GM18508 (cell line): ENCODE data around the gene CEP57L1.
"Not testable (repeated sequence)": the region's sequence is repeated elsewhere in the genome, so short reads cannot be mapped to it uniquely, and the experiment has no call there.

Source experiments
- ATAC-seq: cut with Tn5 transposase; IDR thresholded peaks from one replicate; pipeline ENCODE4 v1.9.1; 2021; ENCODE audit warnings: moderate number of reproducible peaks; ENCODE audit not compliant: insufficient read depth, unreplicated experiment

Gene CEP57L1

DNA sequence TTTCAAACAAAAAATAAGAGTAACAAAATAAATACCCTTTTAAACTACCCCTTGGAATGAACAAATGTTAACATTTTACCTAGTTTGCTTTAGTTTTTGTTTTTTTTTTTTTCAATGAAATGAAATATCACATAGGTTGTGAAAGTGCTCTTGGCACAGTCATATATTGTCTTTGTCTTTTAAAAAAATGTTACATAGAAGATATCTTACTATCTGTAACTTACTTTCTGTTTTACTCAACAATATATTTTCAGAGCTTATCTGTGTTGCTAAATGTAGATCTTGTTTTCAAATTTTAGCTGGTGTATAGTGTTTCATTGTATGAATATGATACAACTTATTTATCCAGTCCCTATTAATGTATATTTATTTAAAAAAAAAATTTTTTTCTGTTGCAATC is 8.6 kb downstream of the CEP57L1 start:
- ATAC-seq, result no peak

GRCh38 chr6:109104512-109104911 is 9.2 kb downstream of the CEP57L1 start:
- ATAC-seq, result no peak

- ATAC-seq, result no peak
These were observed 10.4 kb downstream of the CEP57L1 start for GRCh38 chr6:109105681-109106080.

DNA sequence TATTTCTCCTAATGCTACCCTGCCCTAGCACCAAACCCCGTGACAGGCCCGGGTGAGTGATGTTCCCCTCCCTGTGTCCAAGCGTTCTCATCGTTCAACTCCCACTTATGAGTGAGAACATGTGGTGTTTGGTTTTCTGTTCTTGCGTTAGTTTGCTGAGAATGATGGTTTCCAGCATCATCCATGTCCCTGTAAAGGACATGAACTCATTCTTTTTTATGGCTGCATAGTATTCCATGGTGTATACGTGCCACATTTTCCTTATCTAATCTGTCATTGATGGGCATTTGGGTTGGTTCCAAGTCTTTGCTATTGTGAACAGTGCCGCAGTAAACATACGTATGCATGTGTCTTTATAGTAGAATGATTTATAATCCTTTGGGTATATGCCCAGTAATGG is 14.4 kb downstream of the CEP57L1 start:
- ATAC-seq, result not testable (repeated sequence)

GRCh38 chr6:109112663-109113062 is 17.4 kb downstream of the CEP57L1 start:
- not testable (repeated sequence) for ATAC-seq

- ATAC-seq, result peak; percentile 76
These were observed 22.2 kb downstream of the CEP57L1 start for GRCh38 chr6:109117346-109118035.

DNA sequence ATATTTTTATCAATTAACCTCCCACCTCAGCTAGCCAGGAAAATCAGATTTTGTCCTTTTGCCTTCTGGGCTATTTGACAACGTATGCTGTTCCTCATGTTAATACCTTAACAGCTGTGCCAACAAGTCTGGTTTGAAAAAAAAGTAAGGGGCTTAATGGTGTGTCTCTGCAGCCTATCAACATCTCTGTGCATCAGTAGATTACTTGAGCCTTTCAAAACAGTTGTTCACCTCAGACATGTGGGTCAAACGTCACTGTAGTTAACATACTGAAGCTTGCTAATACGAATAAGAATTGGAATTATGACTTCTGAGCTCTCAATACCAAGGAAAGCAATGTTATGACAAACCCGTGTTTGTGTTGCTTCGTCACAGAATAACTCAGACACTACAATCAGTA is 23.0 kb downstream of the CEP57L1 start:
- ATAC-seq, result no peak

DNA sequence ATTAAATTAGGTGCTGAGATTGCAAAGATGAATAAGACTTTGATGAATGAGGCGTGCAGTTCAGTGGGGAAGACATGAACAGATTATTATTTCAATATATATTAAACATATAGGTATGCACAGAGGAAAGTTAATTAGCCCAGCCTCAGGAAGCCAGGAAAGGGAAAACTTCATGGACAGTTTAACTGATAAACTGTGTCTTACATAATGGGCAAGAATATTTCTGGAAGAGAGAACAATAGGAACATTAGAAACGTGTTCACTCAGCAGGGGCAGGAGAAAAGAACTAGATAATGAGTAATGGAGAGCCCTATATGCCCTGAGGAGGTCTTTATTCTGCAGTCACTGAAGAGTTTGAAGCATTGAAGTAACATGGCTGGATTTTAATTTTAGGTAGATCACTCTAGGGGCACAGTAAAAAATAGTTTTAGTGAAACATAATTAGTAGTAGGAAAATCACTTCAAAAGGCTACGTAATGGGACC is 23.6 kb downstream of the CEP57L1 start:
- no peak for ATAC-seq

DNA sequence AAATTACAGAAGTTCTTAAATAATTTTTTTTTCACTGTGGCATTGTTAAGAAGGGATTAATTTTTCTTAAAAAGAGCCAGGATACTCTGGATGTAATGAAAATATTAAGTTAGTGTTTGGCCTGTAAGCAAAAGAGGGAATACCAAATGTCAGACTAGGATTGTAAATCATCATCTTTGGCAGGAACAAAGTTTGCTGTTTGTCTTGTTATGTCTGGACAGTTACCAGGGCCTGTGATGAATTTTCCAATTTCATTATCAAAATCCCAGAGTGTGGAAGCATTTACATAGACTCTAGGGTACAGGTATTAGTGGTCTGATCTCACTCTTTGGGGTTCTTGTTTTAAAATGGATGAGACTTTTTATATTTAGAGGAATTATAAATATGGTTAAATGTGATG is 26.1 kb downstream of the CEP57L1 start:
- no peak for ATAC-seq

GRCh38 chr6:109124219-109124618 is 28.9 kb downstream of the CEP57L1 start:
- no peak for ATAC-seq

DNA sequence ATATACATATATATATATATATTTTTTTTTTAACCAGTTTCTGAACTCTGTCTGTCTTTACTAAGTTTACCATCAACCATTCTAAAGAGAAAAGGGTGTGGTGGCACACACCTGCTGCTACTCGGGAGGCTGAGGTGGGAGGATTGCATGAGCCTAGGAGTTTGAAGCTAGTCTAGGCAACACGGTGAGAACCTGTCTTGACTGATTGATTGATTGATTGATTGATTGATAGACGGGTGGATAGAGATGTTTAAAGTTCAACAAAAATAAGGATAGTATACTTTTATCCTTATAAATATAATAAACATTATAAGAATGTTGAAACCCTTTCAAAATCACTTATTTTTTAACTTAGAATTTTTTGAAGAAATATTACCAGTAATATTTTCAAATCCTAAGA is 30.2 kb downstream of the CEP57L1 start:
- no peak for ATAC-seq

GRCh38 chr6:109130065-109130464 is 34.8 kb downstream of the CEP57L1 start:
- ATAC-seq, result no peak

DNA sequence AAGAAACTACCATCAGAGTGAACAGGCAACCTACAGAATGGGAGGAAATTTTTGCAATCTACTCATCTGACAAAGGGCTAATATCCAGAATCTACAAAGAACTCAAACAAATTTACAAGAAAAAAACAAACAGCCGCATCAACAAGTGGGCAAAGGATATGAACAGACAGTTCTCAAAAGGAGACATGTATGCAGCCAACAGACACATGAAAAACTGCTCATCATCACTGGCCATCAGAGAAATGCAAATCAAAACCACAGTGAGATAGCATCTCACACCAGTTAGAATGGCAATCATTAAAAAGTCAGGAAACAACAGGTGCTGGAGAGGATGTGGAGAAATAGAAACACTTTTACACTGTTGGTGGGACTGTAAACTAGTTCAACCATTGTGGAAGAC is 40.3 kb downstream of the CEP57L1 start:
- not testable (repeated sequence) for ATAC-seq

- ATAC-seq, result not testable (repeated sequence)
These were observed 40.7 kb downstream of the CEP57L1 start for GRCh38 chr6:109136039-109136438.

- not testable (repeated sequence) for ATAC-seq
These were observed 41.2 kb downstream of the CEP57L1 start for GRCh38 chr6:109136530-109136929.

DNA sequence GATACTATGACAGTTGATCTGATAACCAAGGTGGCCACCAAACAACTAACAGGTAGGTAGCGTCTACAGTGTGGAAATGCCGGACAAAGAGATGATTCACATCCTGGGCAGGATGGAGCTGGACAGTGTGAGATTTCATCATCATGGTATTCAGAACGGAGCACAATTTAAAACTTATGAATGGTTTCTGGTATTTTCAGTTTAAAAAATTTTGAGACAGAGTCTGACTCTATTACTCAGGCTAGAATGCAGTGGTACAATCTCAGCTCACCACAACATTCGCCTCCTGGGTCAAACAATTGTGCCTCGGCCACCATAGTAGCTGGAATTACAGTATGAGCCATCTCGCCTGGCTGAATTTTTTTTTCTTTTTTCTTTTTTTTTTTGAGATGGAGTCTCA is 43.8 kb downstream of the CEP57L1 start:
- no peak for ATAC-seq

DNA sequence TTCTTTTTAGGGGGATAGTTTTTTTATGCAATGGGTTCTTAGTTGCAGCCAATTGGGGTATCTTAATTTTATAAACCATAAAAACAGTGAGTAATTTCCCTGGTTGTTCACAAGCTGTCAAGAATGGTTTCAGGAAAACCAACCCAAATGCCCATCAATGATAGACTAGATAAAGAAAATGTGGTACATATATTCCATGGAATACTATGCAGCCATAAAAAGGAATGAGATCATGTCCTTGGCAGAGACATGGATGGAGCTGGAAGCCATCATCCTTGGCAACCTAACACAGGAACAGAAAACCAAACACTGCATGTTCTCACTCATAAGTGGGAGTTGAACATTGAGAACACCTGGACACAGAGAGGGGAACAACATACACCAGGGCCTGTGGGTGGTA is 46.8 kb downstream of the CEP57L1 start:
- not testable (repeated sequence) for ATAC-seq

DNA sequence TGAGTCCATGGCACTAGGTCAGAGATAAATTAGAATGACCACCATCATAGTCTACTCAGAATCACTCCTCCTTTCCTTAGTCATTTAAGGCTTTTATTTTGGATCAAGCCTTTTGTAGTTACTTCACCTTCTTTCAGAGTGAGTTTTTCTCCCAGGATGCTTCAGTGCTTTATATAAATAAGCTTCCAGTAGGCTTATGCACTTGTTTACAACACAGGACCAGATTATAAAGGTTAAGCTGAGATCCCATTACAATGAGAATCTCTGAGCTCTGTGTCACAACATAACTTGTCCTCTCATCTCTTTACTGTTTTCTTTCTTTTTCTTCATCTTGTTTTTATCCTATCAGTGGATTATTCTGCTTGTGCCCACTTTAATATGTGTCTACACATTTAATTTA is 47.9 kb downstream of the CEP57L1 start:
- no peak for ATAC-seq

GRCh38 chr6:109148251-109148650 is 52.9 kb downstream of the CEP57L1 start:
- not testable (repeated sequence) for ATAC-seq

DNA sequence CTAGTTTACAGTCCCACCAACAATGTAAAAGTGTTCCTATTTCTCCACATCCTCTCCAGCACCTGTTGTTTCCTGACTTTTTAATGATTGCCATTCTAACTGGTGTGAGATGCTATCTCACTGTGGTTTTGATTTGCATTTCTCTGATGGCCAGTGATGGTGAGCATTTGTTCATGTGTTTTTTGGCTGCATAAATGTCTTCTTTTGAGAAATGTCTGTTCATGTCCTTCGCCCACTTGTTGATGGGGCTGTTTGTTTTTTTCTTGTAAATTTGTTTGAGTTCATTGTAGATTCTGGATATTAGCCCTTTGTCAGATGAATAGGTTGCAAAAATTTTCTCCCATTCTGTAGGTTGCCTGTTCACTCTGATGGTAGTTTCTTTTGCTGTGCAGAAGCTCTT is 53.4 kb downstream of the CEP57L1 start:
- ATAC-seq, result not testable (repeated sequence)

- ATAC-seq, result no peak
These were observed 58.4 kb downstream of the CEP57L1 start for GRCh38 chr6:109153752-109154151.

GRCh38 chr6:109164331-109164730 is 69.0 kb downstream of the CEP57L1 start:
- ATAC-seq, result no peak
